HG03159 (cell line): ENCODE measurements around the gene PPP5C.

Source experiments
- ATAC-seq: cut with Tn5 transposase; IDR thresholded peaks from one replicate; pipeline ENCODE4 v1.9.1; 2021; ENCODE audit warnings: mild to moderate bottlenecking, moderate library complexity; ENCODE audit not compliant: unreplicated experiment

Gene PPP5C

DNA sequence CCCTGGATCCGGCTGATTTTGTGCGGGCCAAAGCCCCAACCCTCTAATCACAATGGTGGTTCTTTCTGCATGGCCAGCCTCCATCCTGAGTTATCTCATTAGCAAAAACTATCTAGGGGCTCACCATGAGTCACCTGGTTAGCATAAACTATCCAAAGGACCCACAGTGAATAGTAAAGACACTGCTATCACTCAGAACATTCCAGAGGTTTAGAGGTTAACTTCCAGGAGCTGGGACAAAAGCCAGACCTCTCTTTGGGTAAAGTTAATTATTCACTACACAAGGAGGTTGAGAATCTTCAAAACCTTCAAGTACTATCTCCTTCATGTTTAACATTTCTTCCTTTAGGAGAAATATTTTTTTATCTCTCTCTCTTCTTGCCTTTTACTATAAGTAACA, 18.8 kb upstream of the PPP5C start:
- no peak for ATAC-seq

DNA sequence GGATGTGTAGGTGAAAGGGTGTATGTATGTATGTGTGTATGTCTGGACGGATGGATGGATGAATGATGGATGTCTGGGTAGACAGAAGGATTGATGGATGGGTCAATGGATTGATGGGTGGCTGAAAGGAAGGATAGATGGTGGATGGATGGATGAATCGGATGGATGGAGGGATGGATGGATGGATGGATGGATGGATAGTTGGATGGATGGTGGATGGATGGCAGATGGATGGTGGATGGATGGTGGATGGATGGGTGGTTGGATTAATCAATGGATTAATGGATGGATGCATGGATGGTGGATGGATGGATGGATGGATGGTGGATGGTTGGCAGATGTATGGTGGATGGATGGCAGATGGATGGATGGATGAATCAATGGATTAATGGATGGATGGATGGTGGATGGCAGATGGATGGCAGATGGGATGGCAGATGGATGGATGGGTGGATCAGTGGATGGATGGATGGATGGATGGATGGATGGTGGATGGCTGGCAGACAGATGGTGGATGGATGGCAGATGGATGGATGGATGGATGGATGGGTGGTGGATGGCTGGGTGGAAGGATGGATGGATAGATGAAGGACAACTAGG, 16.5 kb upstream of the PPP5C start:
- no peak for ATAC-seq

DNA sequence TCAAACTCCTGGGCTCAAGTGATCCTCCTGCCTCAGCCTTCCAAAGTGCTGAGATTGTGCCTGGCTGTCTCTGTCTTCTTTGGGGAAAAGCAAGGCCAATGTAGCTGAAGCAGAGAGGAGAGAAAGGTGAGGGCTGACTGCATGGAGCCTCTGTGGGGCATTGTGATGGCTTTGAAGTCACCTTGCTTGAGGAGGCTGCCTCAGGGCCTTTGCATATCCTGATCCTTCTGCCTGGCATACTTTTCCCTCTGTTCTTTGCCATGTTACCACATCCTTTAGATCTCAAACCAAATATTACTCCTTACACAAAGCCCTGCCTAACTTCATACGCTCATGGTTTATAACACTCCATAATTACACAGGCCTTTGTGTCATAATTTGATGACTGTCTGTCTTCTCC, 9.4 kb upstream of the PPP5C start:
- ATAC-seq: no peak

DNA sequence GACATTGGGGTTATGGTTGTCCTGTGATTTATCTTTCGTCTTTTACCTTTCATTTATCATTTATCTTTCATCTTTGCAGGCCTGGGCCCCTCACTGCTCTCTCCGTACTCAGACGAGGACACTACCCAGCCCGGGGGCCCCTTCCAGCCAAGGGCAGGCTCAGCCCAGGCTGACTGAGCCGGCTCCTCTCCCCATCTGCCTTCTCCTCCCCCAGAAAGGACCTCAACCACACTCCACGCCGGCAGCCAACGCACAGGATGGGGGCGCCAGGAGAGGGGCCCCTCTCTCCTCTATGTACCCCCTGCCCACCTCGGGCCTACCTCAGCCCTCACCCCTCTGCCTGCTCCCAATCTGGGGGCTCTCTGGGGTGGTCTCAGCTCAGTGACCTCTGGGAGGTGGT, 7.4 kb upstream of the PPP5C start:
- no peak for ATAC-seq

DNA sequence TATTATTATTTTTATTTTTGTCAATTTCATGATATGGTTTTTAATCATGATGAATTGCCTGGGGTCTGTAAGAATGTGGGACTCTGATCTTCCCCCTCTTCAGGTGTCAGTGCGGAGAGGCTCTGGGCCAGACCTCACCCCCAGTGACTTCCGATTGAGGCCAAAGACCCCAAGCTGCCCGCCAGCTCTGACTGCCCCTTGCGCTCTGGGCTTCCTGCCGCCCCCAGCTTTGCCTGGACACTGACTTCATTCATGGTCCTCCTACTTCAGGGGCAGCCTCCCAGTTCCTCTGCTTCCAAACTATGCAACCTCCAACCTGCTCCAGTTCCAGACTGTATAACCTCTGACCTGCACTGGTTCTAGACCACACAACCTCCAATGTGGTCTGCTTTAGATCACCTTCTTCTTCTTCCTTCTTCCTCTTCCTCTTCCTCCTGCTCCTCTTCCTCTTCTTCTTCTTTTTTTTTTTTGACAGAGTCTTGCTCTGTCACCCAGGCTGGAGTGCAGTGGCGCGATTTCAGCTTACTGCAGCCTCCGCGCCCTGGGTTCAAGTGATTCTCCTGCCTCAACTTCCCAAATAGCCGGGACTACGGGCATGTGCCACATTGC, 6.7 kb upstream of the PPP5C start:
- ATAC-seq: no peak

DNA sequence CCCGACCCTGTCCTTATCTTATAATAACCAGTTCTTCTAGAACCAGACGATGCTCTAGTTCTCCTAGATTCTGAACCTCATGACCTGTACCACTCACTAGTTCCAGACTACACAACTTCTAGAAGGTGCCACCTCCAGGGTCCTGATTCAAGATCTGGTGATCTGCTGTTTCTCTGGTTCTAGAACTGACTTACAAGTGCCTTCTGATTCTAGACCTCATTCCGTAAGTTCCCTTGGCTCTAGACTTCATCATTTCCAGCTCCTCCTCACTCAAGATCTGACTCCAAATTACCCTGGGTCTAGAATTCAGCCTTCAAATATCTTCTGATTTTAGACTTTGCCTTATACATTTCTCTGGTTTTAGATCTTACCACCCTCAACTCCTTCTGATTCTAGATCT, 5.0 kb upstream of the PPP5C start:
- no peak for ATAC-seq

DNA sequence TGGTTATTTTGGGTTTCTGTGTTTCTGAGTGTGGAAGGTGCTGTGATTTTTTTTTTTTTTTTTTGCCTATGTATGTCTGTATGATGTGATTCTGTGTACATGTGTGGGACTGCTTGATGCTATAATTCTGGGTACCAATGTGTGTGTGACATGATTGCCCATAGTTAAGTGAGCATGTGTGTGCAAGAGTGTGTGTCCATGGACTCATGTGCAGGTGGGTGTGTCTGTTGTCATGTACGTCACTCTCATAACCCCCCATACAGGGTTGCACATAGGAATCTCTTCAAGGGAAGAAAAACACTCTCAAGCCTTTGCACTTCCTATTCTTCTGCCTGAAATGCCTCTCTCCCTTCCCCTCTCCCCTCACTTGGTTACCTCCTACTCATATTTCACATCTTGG, 2.5 kb upstream of the PPP5C start:
- no peak for ATAC-seq

DNA sequence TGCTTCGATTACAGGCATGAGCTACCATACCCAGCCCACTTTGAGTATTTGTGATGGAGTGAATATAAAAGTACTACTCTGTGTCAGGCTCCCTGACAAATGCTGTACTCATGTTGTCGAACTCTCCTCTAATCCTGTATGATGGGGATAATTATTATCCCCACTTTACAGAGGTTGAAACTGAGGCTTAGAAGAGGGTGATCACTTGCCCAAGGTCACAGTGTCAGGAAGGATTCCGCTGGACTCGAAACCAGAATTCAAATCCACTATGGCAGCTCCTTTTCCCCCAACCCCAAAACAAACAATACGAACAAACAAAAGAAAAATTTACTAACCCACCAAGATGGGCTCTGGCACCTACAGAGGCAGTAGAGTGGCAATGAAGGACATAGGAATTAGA, 1.7 kb upstream of the PPP5C start:
- no peak for ATAC-seq

DNA sequence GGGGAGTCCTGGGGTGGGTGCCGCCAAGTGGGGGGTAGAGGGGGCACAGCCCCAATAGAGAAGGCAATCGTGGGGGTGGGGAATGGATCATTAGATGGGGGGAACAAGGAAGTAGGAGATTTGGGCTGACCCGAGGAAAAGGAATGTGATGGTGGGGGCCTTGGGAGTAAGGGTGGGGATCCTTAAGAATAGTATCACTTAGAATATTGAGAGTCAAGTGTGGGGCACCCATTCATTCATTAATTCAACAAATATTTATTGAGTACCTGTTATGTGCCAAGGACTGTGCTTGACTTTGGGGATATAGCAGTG, 641 bp downstream of the PPP5C start:
- ATAC-seq: no peak

DNA sequence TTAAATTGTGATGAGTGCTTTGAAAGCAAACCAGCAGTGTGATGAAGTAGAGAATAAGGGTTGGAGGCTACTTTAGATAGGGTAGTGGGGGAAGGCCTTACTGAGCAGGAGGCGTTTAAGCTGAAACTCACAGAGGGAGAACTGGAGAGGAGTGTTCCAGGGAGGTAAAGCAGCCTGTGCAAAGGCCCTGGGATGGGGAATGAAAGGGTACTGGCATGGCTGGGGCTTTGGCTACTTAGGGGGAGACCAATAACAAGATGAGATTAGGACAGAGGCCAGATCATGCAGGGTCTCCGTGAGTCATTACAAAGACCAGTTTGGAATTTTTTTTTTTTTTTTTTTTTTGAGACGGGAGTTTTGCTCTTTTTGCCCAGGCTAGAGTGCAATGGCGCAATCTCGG, 1.1 kb downstream of the PPP5C start:
- ATAC-seq: no peak

DNA sequence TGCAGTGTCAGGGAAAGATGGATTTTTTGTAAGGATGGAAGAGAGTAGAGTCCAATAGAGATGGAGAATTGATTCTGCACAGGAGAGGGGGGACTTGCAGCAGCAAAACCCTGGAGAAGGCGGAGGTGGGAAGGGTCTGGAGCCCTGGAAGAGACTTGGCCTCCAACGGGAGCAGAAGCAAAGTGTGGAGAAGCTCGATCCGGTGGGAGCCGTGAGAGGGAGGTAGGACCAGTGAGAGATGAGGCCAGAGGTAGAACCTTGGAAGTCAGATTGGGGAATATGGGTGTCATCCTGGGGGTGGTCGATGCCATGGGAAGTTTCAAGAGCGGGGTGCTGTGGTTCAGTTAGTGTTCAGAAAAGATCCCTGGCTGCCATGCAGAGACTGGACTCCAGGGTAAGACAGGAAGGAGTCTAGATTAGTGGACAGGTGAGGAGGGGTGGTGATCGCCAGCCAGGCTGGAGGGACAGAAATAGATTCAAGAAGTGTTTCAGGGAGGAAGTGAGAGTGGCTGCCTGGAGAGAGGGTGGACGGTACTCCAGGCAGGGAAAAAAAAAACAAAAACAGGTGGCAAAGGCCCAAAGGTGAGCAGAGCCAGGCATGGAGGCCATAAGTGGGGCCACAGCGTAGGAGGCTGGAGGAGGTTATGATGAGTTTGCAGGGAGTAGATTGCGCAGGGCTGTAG, 2.6 kb downstream of the PPP5C start:
- no peak for ATAC-seq

DNA sequence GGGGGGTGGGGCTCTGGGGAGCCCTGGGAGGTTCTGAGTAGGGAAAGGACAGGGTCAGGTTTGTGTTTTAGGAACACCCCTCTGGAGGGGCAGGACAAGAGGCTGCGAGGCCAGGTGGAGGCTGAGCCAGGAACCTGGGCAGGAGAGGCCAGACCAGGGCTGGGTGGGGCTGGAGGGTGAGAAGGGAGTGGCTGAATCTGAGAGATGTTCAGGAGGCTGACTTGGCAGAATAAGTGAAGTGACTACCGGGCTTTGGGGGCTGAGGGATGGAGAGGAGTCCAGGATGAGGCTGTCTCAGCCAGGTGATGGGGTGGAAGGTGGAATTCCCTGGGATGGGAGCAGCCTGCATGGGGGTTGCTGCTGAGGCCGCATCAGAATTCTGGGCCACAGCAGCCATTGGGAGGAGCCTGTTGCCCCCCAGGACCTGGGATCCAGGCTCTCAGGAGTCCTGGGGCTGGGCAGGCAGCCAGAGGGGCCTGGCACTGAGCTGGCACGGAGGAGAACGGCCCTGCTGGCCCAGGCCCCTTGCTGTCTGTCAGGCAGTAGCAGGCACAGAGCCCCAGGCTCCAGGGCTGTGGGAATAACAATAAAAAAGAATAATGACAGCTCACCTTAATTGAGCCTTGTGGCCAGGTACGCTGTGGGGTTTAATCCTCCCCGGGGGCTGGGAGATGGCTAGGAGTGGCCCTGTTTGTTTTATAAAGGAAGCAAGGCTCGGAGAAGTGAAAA, 3.3 kb downstream of the PPP5C start:
- ATAC-seq: no peak

DNA sequence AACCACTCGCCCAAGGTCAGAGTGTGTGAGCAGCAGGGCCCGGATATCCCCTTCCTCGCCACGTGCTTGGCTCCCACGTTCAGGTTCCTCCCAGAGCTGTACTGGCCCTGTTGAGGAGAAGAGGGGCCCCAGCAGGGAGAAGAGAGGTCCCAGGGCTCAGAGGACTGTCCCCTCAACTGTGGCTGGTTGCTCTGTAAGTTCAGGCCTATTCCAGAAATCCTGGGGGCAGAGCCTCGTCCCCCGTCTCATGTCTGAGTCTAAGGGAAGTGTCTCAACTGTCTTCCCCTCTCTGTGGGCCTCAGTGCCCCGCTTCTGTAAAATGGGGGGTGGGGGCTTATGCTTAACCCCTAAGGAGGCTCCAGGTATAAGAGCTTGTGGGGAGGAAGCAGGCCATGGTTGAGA, 3.9 kb downstream of the PPP5C start:
- ATAC-seq: no peak

DNA sequence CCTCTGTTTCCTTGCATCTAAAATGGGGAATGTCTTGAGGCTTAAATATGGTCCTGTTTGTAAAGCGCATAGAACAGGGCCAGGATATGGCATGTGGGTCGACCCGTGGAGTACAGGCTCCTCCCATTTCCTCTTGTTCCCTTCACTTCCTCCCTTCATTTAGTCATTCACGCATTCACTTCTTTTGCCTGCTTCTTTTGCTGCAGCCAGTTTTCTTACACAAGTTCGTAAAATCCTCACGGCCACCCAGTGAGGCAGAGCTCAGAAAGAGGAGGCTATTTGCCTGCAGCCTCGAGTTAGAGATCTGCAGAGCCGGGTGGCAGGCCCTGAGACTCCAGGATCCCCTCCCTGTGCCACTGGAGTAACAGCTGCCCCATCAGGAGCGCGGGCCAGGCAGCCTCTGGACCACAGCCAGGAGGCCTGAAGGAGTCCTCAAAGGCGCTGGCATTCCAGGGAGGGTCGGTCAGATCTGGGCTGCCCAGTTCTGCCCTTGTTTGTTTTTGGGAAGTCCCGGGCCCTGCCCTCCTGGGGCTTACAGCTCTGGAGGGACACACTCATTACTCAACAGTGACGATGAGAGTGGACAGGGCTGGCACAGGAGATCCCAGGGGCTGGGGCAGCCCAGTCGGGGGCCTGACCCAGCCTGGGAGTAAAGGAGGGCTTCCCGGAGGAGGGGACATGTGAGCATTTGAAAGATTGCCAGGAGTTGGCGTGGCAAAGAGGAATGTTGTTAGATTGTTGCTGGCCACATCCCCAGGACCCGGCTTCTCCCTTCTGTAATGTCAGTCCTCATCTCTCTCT, 4.6 kb downstream of the PPP5C start:
- no peak for ATAC-seq

DNA sequence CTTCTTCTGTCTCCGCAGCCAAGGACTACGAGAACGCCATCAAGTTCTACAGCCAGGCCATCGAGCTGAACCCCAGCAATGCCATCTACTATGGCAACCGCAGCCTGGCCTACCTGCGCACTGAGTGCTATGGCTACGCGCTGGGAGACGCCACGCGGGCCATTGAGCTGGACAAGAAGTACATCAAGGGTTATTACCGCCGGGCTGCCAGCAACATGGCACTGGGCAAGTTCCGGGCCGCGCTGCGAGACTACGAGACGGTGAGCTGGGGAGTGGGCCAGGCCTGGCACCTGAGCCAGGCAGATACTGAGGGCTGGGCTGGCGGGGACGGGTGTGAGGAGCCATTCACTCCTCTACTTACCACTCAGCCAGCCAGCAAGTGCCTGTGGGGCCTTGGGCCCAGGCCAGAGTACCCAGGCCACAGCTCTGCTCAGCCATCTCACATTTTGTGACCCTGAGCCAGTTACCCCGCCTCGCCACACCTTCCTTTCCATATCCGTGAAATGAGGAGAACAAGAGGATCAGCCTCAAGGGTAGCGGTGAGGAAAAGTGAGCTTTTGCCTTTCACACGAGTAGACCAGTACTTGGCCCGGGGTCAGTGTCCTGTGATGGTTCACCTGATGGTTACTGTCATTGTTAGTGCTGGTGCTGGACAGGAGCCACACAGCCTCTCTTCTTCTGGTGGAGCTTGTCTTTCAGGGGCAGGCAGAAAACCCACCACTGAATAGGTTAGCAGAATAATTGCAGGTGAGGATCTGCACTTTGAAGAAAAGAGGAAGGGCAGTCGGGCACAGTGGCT, 7.0 kb downstream of the PPP5C start:
- ATAC-seq: no peak

DNA sequence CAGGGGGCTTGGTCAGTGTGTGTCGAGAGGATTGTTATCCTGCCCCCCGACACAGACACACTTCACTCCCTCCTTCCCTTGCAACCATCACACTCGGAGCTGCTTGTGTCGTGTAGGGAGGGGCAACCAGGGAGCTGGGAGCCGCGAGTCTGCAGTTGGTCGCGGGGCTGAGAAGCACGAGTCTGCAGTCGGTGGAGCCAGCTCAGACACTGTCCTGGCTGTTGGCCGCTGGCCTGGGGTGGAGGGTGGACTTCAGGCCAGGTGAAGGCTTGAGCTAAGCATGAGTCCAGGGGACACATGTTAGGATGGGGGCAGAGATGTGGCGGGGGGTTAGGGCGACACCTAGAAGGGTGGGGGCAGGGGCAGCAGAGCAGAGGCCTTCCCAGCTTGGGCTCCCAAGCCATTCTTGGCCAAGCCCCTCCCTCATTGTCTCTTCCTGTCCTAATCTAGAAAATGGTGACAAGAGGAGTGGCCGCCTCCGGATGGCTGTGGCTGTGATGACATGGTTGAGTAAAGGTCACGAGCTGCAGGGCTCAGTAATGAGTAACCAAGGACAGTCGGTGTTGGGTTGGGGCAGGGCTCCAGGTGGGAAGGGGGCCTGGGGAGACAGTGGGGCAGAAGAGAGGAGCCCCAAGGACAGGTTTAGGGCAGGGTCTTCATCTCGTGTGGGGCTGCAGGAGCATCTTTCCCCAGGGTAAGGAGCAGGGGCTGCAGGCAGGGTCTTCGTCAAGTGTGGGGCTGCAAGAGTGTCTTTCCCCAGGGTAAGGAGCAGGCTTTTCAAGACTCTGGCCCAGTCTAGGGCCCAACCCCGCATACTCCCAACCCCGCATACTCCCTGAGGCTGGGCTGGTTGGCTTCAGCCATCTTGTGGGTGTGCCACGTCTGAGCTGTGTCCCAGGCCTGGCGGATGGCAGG, 8.6 kb downstream of the PPP5C start:
- ATAC-seq: no peak

DNA sequence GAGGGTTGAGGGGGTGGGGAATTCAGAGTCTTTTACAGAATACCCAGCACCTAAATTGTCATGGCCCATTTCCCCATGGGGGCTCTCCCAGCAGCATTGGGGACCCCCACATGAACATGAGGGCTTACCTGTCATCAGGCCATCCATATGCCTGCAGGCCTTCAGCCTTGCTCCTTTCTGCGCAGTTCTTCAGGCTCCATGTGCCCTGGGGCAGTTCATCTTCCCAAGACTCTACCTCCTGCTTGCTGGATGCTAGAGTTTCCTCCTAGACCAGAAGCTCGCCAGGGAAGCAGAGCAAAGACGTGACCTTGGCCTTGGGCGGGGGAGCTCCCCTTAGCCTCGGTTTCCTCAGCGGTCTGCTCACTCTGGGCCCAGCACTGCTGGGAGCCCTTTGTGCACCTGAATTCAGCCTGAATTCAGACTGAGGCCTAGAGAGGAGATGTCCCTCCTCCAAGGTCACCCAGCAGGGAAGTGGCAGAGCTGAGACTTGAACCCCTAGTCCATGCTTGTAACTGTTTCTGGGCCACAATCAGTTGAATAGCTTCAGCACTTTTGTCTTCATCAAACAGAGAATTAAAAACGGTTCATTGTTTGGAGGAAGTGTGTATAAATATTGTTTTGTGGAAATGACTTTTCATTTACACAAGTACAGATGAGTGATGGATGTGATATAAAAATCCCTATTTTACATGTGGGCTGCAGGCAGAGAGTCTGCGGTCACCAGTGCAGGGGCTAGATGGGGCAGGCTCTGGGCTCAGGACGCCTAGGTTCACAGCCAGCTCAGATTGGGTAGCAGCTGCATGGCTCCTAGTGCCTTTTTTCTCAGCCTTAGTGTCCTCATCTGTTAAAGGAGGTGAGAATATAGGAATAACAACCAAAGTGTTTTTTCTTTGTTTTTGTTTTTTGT, 9.5 kb downstream of the PPP5C start:
- ATAC-seq: no peak

DNA sequence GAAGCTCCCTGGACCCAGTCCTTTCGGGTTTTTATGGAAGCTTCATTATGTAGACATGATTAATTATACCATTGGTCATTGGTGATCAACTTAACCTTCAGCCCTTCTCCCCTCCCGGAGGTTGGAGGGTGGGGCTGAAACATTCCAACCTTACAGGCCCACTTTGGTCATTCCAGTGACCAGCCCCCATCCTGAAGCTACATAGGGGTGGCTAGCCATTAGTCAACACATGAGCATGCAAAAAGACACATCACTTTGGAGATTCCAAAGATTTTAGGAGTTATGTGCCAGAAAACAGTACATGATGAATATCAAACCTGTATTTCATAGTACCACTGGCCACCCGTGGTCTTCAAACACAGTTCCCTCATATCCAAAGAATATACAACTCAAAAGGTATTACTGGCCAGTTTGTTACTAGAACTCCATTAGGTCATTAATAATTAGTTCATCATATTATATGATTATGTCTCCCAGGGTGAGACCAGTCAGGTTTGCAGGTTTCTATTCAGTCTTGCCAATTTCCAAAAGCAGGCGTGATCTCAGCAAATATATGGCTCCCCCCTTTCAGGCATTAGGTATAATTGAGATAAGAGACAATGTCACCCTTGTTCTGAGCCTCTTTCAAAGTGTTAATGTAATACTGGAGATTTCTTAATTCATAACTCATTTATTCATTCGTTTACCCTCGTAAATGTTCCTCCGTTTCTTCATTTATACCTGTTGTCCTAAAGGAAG, 11.1 kb downstream of the PPP5C start:
- ATAC-seq: no peak
